H9 (cell line): ENCODE results near the gene RAF1. TPM values are rescaled to one million over a fixed set of nuclear protein-coding genes. Genes with fewer than 3 reads are reported as not detected.
A peak's percentile ranks its signal among the peaks of the same experiment; 100 is the strongest.
"Not testable (repeated sequence)": the region's sequence is repeated elsewhere in the genome, so short reads cannot be mapped to it uniquely, and the experiment has no call there.

Source experiments
- DNase-seq: peaks from one replicate; pipeline ENCODE4 v3.0.0-alpha.2; 2017
- H2AFZ ChIP-seq: one replicate; pipeline ENCODE4 v1.6.1; 2013; ENCODE audit warnings: mild to moderate bottlenecking, low read length, control low read depth, moderate library complexity
- H2AK5ac ChIP-seq: 2 replicates; pipeline ENCODE4 v1.6.1; 2013; ENCODE audit warnings: low read length, control low read depth, mixed read lengths; ENCODE audit not compliant: insufficient read length
- H2BK120ac ChIP-seq: one replicate; pipeline ENCODE4 v1.6.1; 2013; ENCODE audit warnings: low read depth, mild to moderate bottlenecking, low read length, control low read depth, inconsistent platforms; ENCODE audit not compliant: poor library complexity, severe bottlenecking
- H2BK12ac ChIP-seq: 2 replicates; pipeline ENCODE4 v1.6.1; 2013; ENCODE audit warnings: low read length, control low read depth, mixed read lengths, low read depth; ENCODE audit not compliant: insufficient read length
- H2BK15ac ChIP-seq: 2 replicates; pipeline ENCODE4 v1.6.1; 2013; ENCODE audit warnings: low read depth, low read length, control low read depth
- H2BK20ac ChIP-seq: one replicate; pipeline ENCODE4 v1.6.1; 2013; ENCODE audit warnings: low read depth, mild to moderate bottlenecking, low read length, control low read depth, inconsistent platforms; ENCODE audit not compliant: poor library complexity, severe bottlenecking
- H2BK5ac ChIP-seq: 2 replicates; pipeline ENCODE4 v1.6.1; 2013; ENCODE audit warnings: low read length, control low read depth, mixed read lengths; ENCODE audit not compliant: insufficient read length
- H3K14ac ChIP-seq: 2 replicates; pipeline ENCODE4 v1.6.1; 2013; ENCODE audit warnings: low read length, control low read depth; ENCODE audit not compliant: insufficient read depth
- H3K18ac ChIP-seq: 2 replicates; pipeline ENCODE4 v1.6.1; 2013; ENCODE audit warnings: low read depth, mild to moderate bottlenecking, mixed read lengths, low read length, control low read depth; ENCODE audit not compliant: insufficient read length
- H3K23ac ChIP-seq: 2 replicates; pipeline ENCODE4 v1.6.1; 2013; ENCODE audit warnings: low read length, control low read depth, mixed read lengths, low read depth; ENCODE audit not compliant: insufficient read length
- H3K23me2 ChIP-seq: 2 replicates; pipeline ENCODE4 v1.6.1; 2013; ENCODE audit warnings: low read depth, mild to moderate bottlenecking, mixed read lengths, low read length, control low read depth; ENCODE audit not compliant: insufficient read length, poor library complexity, severe bottlenecking
- H3K27ac ChIP-seq: 2 replicates; pipeline ENCODE4 v1.5.1; 2013; ENCODE audit warnings: low read length, control low read depth, mixed read lengths, low read depth; ENCODE audit not compliant: insufficient read length
- H3K27me3 ChIP-seq: 2 replicates; pipeline ENCODE4 v1.6.1; 2013; ENCODE audit warnings: low read length, control low read depth, inconsistent platforms; ENCODE audit not compliant: insufficient read depth
- H3K4ac ChIP-seq: 2 replicates; pipeline ENCODE4 v1.6.1; 2013; ENCODE audit warnings: low read depth, mild to moderate bottlenecking, control low read depth, inconsistent platforms, low read length, moderate library complexity
- H3K4me1 ChIP-seq: 2 replicates; pipeline ENCODE4 v1.6.1; 2013; ENCODE audit warnings: low read length, control low read depth, inconsistent platforms; ENCODE audit not compliant: insufficient read depth
- H3K4me2 ChIP-seq: 2 replicates; pipeline ENCODE4 v1.6.1; 2013; ENCODE audit warnings: low read length, control low read depth, mixed read lengths; ENCODE audit not compliant: insufficient read length, insufficient read depth
- H3K56ac ChIP-seq: 2 replicates; pipeline ENCODE4 v1.6.1; 2013; ENCODE audit warnings: low read depth, mild to moderate bottlenecking, mixed read lengths, low read length, control low read depth; ENCODE audit not compliant: insufficient read length
- H3K79me1 ChIP-seq: 2 replicates; pipeline ENCODE4 v1.6.1; 2013; ENCODE audit warnings: low read depth, mild to moderate bottlenecking, moderate library complexity, low read length, control low read depth, inconsistent platforms; ENCODE audit not compliant: insufficient read depth, poor library complexity, severe bottlenecking
- H3K79me2 ChIP-seq: 2 replicates; pipeline ENCODE4 v1.6.1; 2013; ENCODE audit warnings: low read length, control low read depth, inconsistent platforms; ENCODE audit not compliant: insufficient read depth
- H3K9ac ChIP-seq: 2 replicates; pipeline ENCODE4 v1.6.1; 2013; ENCODE audit warnings: low read length, control low read depth, mixed read lengths; ENCODE audit not compliant: insufficient read length; ENCODE audit errors: extremely low read depth
- H3K9me3 ChIP-seq: one replicate; pipeline ENCODE4 v1.6.1; 2013; ENCODE audit warnings: low read depth, low read length, inconsistent platforms; ENCODE audit not compliant: control insufficient read depth
- H3T11ph ChIP-seq: one replicate; pipeline ENCODE4 v1.6.1; 2013; ENCODE audit warnings: mild to moderate bottlenecking, low read length, control low read depth, inconsistent platforms
- H4K20me1 ChIP-seq: one replicate; pipeline ENCODE4 v1.6.1; 2013; ENCODE audit not compliant: control insufficient read depth, insufficient read length, insufficient read depth
- H4K5ac ChIP-seq: 2 replicates; pipeline ENCODE4 v1.6.1; 2013; ENCODE audit warnings: low read depth, mild to moderate bottlenecking, mixed read lengths, low read length, control low read depth; ENCODE audit not compliant: insufficient read length
- H4K8ac ChIP-seq: replicated peaks from 2 replicates; pipeline ENCODE4 v1.6.1; 2013; ENCODE audit warnings: low read length, control low read depth, mixed read lengths, low read depth; ENCODE audit not compliant: insufficient read length
- H4K91ac ChIP-seq: 2 replicates; pipeline ENCODE4 v1.6.1; 2013; ENCODE audit warnings: low read depth, mild to moderate bottlenecking, moderate library complexity, mixed read lengths, low read length, control low read depth; ENCODE audit not compliant: insufficient read length
- H3K27ac Mint-ChIP-seq, 3 experiments: 2 replicates in 2 of 3; 3 replicates in 1 of 3; pipeline ENCODE4 v1.8.0; 2020 to 2021; ENCODE audit warnings: mixed read lengths in 3 of 3, mild to moderate bottlenecking in 1 of 3, moderate library complexity in 1 of 3
- H3K27me3 Mint-ChIP-seq: 2 replicates; pipeline ENCODE4 v1.8.0; 2021; ENCODE audit warnings: low read depth, mild to moderate bottlenecking, moderate library complexity, mixed read lengths
- H3K36me3 Mint-ChIP-seq, 3 experiments: 2 replicates in 2 of 3; 3 replicates in 1 of 3; pipeline ENCODE4 v1.8.0; 2020 to 2021; ENCODE audit warnings: low read depth in 3 of 3, mixed read lengths in 3 of 3; ENCODE audit not compliant: insufficient read depth in 1 of 3
- H3K4me1 Mint-ChIP-seq, 2 experiments: 2 replicates each; pipeline ENCODE4 v1.8.0; 2020; ENCODE audit warnings: mixed read lengths in 2 of 2
- H3K4me3 Mint-ChIP-seq, 2 experiments: 2 replicates in 1 of 2; 3 replicates in 1 of 2; pipeline ENCODE4 v1.8.0; 2020 to 2021; ENCODE audit warnings: mild to moderate bottlenecking in 2 of 2, mixed read lengths in 2 of 2, moderate library complexity in 1 of 2
- H3K9me3 Mint-ChIP-seq, 2 experiments: 2 replicates in 1 of 2; 3 replicates in 1 of 2; pipeline ENCODE4 v1.8.0; 2020; ENCODE audit warnings: mild to moderate bottlenecking in 2 of 2, mixed read lengths in 2 of 2, moderate library complexity in 1 of 2
- CTCF ChIP-seq: fragments of 200-600 bp; sonication (generic); conservative IDR thresholded peaks from 3 replicates; pipeline ENCODE4 v1.8.0; 2021; ENCODE audit warnings: antibody characterized with exemption, mild to moderate bottlenecking
- WGBS: extraction: QIAGEN DNeasy Blood & Tissue Kit; methylation state at CpG from one replicate; pipeline ENCODE4 v1.1.7; 2013; ENCODE audit warnings: missing lambda C conversion rate, low lambda C conversion rate, mixed read lengths; ENCODE audit not compliant: insufficient read length; ENCODE audit errors: extremely low coverage; 5-methylcytosine and 5-hydroxymethylcytosine counted together
- total RNA-seq: library from RNA; stranded (reverse); gene quantifications from 2 replicates; pipeline ENCODE4 v1.2.1, GENCODE V29; 2021

The RAF1 gene
- total RNA-seq, 1 experiment from 2014 or later: 112 TPM

- no peak overlapping the region for H2BK120ac ChIP-seq
- no peak for TF ChIP-seq CTCF
- H2AFZ ChIP-seq: no peak overlapping the region
- peaks cover 3% of the 10 kb centered on the region; the same call in 1 of the 2 replicates for H3K4me1 ChIP-seq
- no peak overlapping the region for H3K18ac ChIP-seq
- no peak for DNase-seq
- H3K79me1 ChIP-seq: peaks cover 22% of the 10 kb centered on the region
- no peak overlapping the region for H2BK20ac ChIP-seq
- H3K27me3 ChIP-seq: no peaks in the 10 kb centered on the region
- H4K5ac ChIP-seq: no peak overlapping the region
- no peak overlapping the region for H2AK5ac ChIP-seq
- no peak overlapping the region for H3K4me3 Mint-ChIP-seq
- no peaks in the 10 kb centered on the region for H3K23me2 ChIP-seq
- H4K8ac ChIP-seq: no peak overlapping the region
- no peaks in the 10 kb centered on the region for H3K9me3 ChIP-seq
- H3K9ac ChIP-seq: no peak overlapping the region
- H3K79me2 ChIP-seq: peaks cover 44% of the 10 kb centered on the region
- no peaks in the 10 kb centered on the region for H3K9me3 Mint-ChIP-seq
- no peak overlapping the region for H2BK15ac ChIP-seq
- no peak overlapping the region for H4K91ac ChIP-seq
- H3K27me3 Mint-ChIP-seq: no peaks in the 10 kb centered on the region
- H3T11ph ChIP-seq: no peak overlapping the region
- no peak overlapping the region for H3K23ac ChIP-seq
- peaks cover 13 to 14% of the 10 kb centered on the region in 2 experiments for H3K4me1 Mint-ChIP-seq
- no CpG with 5 or more reads among the region's 4 CpGs for WGBS
- H3K14ac ChIP-seq: no peak overlapping the region
- H3K4ac ChIP-seq: no peak overlapping the region
- H3K56ac ChIP-seq: no peak overlapping the region
- no peak overlapping the region for H3K27ac ChIP-seq
- H4K20me1 ChIP-seq: peaks cover 3% of the 10 kb centered on the region
- H2BK5ac ChIP-seq: no peak overlapping the region
- peak overlapping the region in 2 of 3 experiments; percentile 14 to 18; a peak in 2 of 7 replicates for H3K27ac Mint-ChIP-seq
- H2BK12ac ChIP-seq: no peak overlapping the region
- H3K4me2 ChIP-seq: no peak overlapping the region
- H3K36me3 Mint-ChIP-seq: no peaks in the 10 kb centered on the region
Measured at GRCh38 chr3:12627370-12627769, 36.5 kb downstream of the RAF1 start.

- H3K4me1 ChIP-seq: not testable (repeated sequence)
Measured at GRCh38 chr3:12624964-12625363, 39.0 kb downstream of the RAF1 start.

More at GRCh38 chr3:12624964-12625363, 39.0 kb downstream of the RAF1 start:
- H2BK12ac ChIP-seq, H4K91ac ChIP-seq, H2BK20ac ChIP-seq, H3K4ac ChIP-seq, H3K18ac ChIP-seq, H3K4me2 ChIP-seq, H3K23me2 ChIP-seq, H2BK5ac ChIP-seq, H3K27me3 ChIP-seq, H3K27me3 Mint-ChIP-seq, H2AK5ac ChIP-seq, H3K9ac ChIP-seq, H2BK15ac ChIP-seq, DNase-seq, H3K27ac Mint-ChIP-seq, H3K4me3 Mint-ChIP-seq, H3K9me3 ChIP-seq, H2BK120ac ChIP-seq, H4K8ac ChIP-seq, H3K56ac ChIP-seq, H3K9me3 Mint-ChIP-seq, H3T11ph ChIP-seq, H3K27ac ChIP-seq, H3K4me1 Mint-ChIP-seq, H4K20me1 ChIP-seq, H4K5ac ChIP-seq, H3K23ac ChIP-seq, H3K36me3 Mint-ChIP-seq, H3K14ac ChIP-seq, H2AFZ ChIP-seq: not testable (repeated sequence)
- Histone ChIP-seq H3K79me2 (peaks cover 35% of the 10 kb centered on the region), H3K79me1 (peaks cover 21% of the 10 kb centered on the region)
- no CpG with 5 or more reads among the region's 3 CpGs for WGBS
